Activated T-helper 2 cell treated with anti-CD3 and anti-CD28 coated beads, Interferon-gamma antibody, Interleukin-2, Interleukin-4, amounts not matched to agents 10 μg/mL and 5 μg/mL and 100 μg/mL, durations not matched to agents 14 hours and 24 hours and 36 hours (primary cell): ENCODE results near the gene CDH4. TPM values are rescaled to one million over a fixed set of nuclear protein-coding genes. Genes with fewer than 3 reads are reported as not detected.

Experiments
- DNase-seq: peaks from one replicate; pipeline ENCODE4 v3.0.0; 2021; ENCODE audit warnings: low spot score
- H3K27ac Mint-ChIP-seq: one replicate; pipeline ENCODE4 v1.8.0; 2021; ENCODE audit warnings: mixed read lengths
- H3K27me3 Mint-ChIP-seq: one replicate; pipeline ENCODE4 v1.8.0; 2021; ENCODE audit warnings: low read depth, mixed read lengths
- H3K36me3 Mint-ChIP-seq: one replicate; pipeline ENCODE4 v1.8.0; 2021; ENCODE audit warnings: low read depth, mixed read lengths
- H3K4me1 Mint-ChIP-seq: one replicate; pipeline ENCODE4 v1.8.0; 2021; ENCODE audit warnings: low read depth, mixed read lengths
- H3K4me3 Mint-ChIP-seq: one replicate; pipeline ENCODE4 v1.8.0; 2021; ENCODE audit warnings: low read depth, mild to moderate bottlenecking, moderate library complexity, mixed read lengths
- H3K9me3 Mint-ChIP-seq: one replicate; pipeline ENCODE4 v1.8.0; 2021; ENCODE audit warnings: mixed read lengths
- intact Hi-C: fragments of 100-400 bp; cut with micrococcal nuclease; formaldehyde crosslinking; loops from one replicate; pipeline ENCODE4 v1.15.1; 2023
- total RNA-seq: library from RNA; stranded (reverse); gene quantifications from 2 replicates; pipeline ENCODE4 v1.2.3, GENCODE V29; 2022

The CDH4 gene
- total RNA-seq, 1 donor from 2014 or later: not detected

- H3K27me3 Mint-ChIP-seq: no peaks in the 10 kb centered on the region
- no peak for DNase-seq
- no peak overlapping the region for H3K27ac Mint-ChIP-seq
- H3K4me1 Mint-ChIP-seq: no peaks in the 10 kb centered on the region
- intact Hi-C loops: no loop called here
- no peak overlapping the region for H3K4me3 Mint-ChIP-seq
- H3K9me3 Mint-ChIP-seq: peaks cover 9% of the 10 kb centered on the region
- no peaks in the 10 kb centered on the region for H3K36me3 Mint-ChIP-seq
Observed at GRCh38 chr20:61865353-61865752, 613.3 kb downstream of the CDH4 start.

DNA sequence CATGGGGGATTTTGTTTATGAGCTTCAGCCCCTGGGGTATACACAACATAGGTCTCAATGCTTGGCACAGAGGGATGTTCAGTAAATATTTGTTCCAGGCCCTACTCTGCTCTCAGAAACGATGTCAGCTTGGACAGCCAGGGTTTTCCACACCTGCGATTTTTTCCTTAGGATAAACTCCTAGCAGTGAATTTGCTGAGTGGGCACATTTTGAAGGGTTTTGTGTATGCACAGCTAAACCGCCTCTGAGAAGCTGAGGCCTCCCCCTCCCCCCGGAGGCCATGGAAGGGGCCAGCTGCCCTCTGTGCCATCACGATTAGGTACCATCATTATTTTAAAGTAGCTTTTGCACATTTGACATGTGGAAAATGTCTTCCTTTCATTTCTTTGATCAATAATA lies 614.1 kb downstream of the CDH4 start:
- H3K36me3 Mint-ChIP-seq: no peaks in the 10 kb centered on the region
- H3K9me3 Mint-ChIP-seq: peaks cover 9% of the 10 kb centered on the region
- H3K27ac Mint-ChIP-seq: no peak overlapping the region
- H3K27me3 Mint-ChIP-seq: no peaks in the 10 kb centered on the region
- no peak for DNase-seq
- intact Hi-C loops: no loop called here
- no peaks in the 10 kb centered on the region for H3K4me1 Mint-ChIP-seq
- H3K4me3 Mint-ChIP-seq: no peak overlapping the region

DNA sequence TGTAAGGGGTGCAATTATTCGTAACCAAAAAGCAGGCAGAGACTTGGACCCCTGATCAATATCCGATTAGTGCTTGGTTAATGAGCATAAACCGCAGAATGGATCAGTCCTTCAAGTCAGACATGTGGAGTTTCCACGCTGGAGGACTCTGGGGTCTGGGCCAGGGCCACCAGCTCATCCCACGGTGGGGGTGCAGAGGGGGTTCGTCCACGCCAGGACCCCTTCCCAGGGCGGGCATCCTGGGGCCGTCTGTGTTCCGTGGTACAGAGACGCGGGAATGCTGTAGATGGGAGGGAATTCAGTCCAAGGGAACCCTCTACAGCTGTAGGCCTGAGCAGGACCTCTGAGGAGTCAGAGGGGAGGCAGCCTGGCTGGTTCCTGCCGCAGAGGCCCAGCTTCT lies 615.9 kb downstream of the CDH4 start:
- no peak overlapping the region for H3K4me3 Mint-ChIP-seq
- intact Hi-C loops: no loop called here
- no peaks in the 10 kb centered on the region for H3K4me1 Mint-ChIP-seq
- DNase-seq: no peak
- H3K9me3 Mint-ChIP-seq: peaks cover 9% of the 10 kb centered on the region
- H3K27ac Mint-ChIP-seq: no peak overlapping the region
- H3K27me3 Mint-ChIP-seq: no peaks in the 10 kb centered on the region
- no peaks in the 10 kb centered on the region for H3K36me3 Mint-ChIP-seq

DNA sequence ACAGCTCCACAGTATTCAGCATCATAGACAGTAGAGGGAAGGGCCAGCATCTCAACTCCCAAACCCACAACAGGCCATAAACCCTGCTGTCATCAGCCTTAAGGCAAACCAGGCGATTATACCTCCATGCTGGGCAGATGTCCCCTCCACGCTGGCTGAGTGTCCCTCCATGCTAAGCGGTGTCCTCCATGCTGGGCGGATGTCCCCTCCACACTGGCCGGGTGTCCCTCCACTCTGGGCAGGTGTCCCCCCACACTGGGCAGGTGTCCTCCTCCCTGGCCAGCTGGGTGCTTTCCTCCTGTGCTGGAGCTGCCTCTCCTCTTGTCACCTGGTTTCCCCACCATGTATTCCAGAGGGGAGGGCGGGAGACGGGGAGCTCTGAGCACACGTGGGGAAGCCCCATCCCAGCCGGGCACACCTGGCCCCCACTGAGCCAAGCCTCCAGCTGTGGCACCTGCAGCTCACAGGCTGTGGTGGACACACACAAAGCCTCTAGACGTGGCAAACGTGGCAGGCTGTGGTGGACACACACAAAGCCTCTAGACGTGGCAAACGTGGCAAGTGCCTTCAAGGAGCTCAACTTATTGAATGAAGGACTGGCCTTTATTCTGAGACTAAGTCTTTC lies 616.5 kb downstream of the CDH4 start:
- Mint-ChIP-seq H3K4me1 (no peaks in the 10 kb centered on the region), H3K4me3 (no peak overlapping the region)

GRCh38 chr20:61869750-61870507 lies 617.9 kb downstream of the CDH4 start:
- no peaks in the 10 kb centered on the region for H3K36me3 Mint-ChIP-seq
- no peak for DNase-seq
- intact Hi-C loops: no loop called here
- H3K4me3 Mint-ChIP-seq: no peak overlapping the region
- H3K9me3 Mint-ChIP-seq: peaks cover 9% of the 10 kb centered on the region
- no peaks in the 10 kb centered on the region for H3K27me3 Mint-ChIP-seq
- no peaks in the 10 kb centered on the region for H3K4me1 Mint-ChIP-seq
- H3K27ac Mint-ChIP-seq: no peak overlapping the region

More for the DNA sequence above, 616.5 kb downstream of the CDH4 start:
- Mint-ChIP-seq H3K36me3 (no peaks in the 10 kb centered on the region), H3K27ac (no peak overlapping the region), H3K9me3 (peaks cover 9% of the 10 kb centered on the region), H3K27me3 (no peaks in the 10 kb centered on the region)
- no peak for DNase-seq
- intact Hi-C loops: no loop called here

DNA sequence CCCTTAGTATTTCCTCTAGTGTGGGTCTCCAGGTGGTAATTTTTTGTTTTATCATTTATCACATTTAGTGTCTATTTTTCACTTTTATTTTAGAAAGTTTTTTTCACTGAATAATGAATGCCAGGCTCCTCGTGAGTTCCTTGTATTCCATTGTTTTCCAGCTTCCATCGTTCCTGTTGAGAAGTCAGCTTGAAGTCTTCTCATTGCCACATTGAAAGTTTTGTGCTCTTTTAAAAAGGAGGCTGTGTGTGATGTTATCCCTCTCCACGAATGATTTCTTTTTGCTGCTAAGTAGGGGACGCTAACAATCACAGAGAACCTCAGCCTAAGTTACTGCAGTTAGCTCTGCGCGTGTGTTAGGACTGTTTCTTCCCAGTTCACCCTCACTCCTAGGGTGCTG lies 619.1 kb downstream of the CDH4 start:
- intact Hi-C loops: no loop called here
- Mint-ChIP-seq H3K27ac (no peak overlapping the region), H3K4me1 (no peaks in the 10 kb centered on the region), H3K36me3 (no peaks in the 10 kb centered on the region), H3K4me3 (no peak overlapping the region), H3K9me3 (no peaks in the 10 kb centered on the region), H3K27me3 (no peaks in the 10 kb centered on the region)
- no peak for DNase-seq

DNA sequence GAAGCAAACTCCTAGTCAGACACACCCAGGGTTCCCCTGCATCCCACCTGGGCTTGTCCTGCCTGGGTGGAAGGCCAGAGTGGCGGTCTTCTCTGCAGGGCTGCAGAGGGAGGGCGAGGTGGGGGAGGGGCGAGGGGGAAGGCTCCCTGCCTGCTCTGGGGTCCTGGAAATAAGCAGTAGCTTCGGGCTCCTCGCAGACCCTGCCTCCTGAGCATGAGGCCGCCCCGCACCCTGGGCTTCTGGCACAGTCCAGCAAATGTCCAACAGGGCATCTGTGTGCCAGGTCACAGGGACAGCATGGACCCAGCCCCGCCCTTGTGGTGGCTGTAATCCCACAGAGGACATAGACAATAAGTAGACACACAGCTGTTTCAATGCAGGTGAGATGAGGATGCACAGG lies 619.9 kb downstream of the CDH4 start:
- Mint-ChIP-seq H3K27me3 (no peaks in the 10 kb centered on the region), H3K4me1 (no peaks in the 10 kb centered on the region), H3K4me3 (no peak overlapping the region), H3K27ac (no peak overlapping the region), H3K36me3 (no peaks in the 10 kb centered on the region), H3K9me3 (no peaks in the 10 kb centered on the region)
- DNase-seq: no peak
- intact Hi-C loops: no loop called here

DNA sequence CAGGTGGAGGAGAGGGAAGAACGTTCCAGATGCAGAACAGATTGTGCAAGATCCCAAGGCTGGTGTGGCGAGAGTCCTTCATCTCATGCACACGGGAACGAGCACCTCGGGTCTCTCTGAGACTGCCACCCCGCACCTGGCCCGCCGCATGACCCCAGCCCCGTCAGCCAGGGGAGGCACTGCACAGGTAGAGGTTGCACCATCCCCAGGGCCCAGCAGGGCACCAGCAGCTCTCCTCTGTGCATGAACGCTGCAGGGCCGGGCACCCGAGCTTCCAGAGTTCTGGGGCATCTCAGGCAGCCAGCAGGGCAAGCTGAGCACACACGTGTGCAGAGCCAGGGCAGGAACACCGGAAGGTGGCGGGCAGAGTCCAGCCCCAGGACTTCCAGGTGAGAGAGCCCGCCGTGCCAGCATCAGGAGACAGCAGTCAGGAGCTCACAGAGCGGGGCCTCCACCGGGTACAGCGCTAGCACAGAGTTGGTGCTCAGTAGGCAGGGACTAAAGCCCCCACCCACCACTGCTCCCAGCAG lies 620.4 kb downstream of the CDH4 start:
- no peaks in the 10 kb centered on the region for H3K27me3 Mint-ChIP-seq
- intact Hi-C loops: no loop called here
- no peaks in the 10 kb centered on the region for H3K9me3 Mint-ChIP-seq
- no peaks in the 10 kb centered on the region for H3K4me1 Mint-ChIP-seq
- DNase-seq: no peak
- no peak overlapping the region for H3K4me3 Mint-ChIP-seq
- no peak overlapping the region for H3K27ac Mint-ChIP-seq
- H3K36me3 Mint-ChIP-seq: no peaks in the 10 kb centered on the region

DNA sequence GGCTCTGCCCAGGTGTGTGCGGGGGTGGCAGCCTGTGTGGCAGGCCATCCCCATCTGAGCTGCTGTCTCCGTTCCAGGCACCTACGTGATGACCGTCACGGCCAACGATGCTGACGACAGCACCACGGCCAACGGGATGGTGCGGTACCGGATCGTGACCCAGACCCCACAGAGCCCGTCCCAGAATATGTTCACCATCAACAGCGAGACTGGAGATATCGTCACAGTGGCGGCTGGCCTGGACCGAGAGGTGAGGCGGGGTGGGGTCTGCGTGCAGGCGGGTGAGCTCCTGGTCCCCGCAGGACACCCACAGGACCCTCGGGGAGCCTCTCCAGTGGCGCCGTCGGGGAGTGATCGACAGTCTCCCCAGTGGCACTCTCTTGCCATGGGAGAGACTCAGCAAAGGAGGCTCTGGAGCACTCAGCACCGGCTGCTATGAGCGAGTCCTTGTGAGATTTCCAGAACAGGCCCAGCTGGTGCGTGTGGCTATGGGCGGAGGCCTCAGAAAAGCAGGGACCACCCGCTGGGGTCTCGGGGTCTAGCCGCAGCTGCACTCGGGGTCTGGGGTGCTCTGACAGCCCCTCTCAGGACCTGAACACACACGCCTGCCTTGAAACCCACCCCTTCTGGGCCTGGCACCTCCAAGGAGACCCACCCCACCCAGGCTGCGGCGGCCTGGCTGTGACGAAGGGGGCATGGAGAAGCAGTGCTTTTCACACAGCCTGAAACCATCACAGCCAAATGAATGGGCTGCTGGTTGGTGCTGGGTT lies 621.8 kb downstream of the CDH4 start:
- no peak overlapping the region for H3K27ac Mint-ChIP-seq
- H3K36me3 Mint-ChIP-seq: no peaks in the 10 kb centered on the region
- no peaks in the 10 kb centered on the region for H3K27me3 Mint-ChIP-seq
- no peak for DNase-seq
- H3K4me3 Mint-ChIP-seq: no peak overlapping the region
- H3K9me3 Mint-ChIP-seq: no peaks in the 10 kb centered on the region
- no peaks in the 10 kb centered on the region for H3K4me1 Mint-ChIP-seq
- intact Hi-C loops: no loop called here

GRCh38 chr20:61874421-61875068 lies 622.5 kb downstream of the CDH4 start:
- Mint-ChIP-seq H3K36me3 (no peaks in the 10 kb centered on the region), H3K9me3 (no peaks in the 10 kb centered on the region), H3K4me3 (no peak overlapping the region), H3K4me1 (no peaks in the 10 kb centered on the region), H3K27me3 (no peaks in the 10 kb centered on the region), H3K27ac (no peak overlapping the region)
- no peak for DNase-seq
- intact Hi-C loops: no loop called here

- no peak for DNase-seq
- Mint-ChIP-seq H3K4me3 (no peak overlapping the region), H3K9me3 (no peaks in the 10 kb centered on the region), H3K4me1 (no peaks in the 10 kb centered on the region), H3K36me3 (no peaks in the 10 kb centered on the region), H3K27ac (no peak overlapping the region), H3K27me3 (no peaks in the 10 kb centered on the region)
- intact Hi-C loops: no loop called here
Observed at GRCh38 chr20:61875221-61875885, 623.3 kb downstream of the CDH4 start.

DNA sequence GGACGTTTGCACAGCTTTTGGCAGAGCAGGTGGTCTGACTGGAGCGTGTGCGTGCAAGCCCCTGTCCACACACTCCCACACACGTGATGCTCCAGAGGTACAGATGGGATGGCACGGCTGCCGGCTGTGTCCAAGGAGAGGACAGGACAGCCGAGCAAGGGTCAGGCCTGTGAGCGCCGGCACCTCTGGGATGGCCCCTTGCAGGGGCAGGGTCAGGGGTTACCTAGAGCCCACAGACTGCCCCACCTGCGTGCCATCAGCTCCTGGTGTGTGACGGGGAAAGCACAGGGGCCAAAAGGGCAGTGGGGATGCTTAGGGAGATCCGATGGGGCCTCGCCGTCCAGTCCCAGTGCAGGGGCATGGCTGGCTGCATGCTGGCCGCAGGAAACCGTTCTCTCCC lies 623.9 kb downstream of the CDH4 start:
- Mint-ChIP-seq H3K9me3 (no peaks in the 10 kb centered on the region), H3K4me1 (no peaks in the 10 kb centered on the region), H3K27me3 (no peaks in the 10 kb centered on the region), H3K36me3 (no peaks in the 10 kb centered on the region), H3K4me3 (no peak overlapping the region), H3K27ac (no peak overlapping the region)
- intact Hi-C loops: no loop called here
- no peak for DNase-seq
